T-helper 2 cell (primary cell): ENCODE measurements around the gene XRCC4.
A peak's percentile ranks its signal among the peaks of the same experiment; 100 is the strongest.

Experiments
- DNase-seq, 5 experiments: peaks; one replicate each; pipeline versions ENCODE4 v3.0.0 to v3.0.0-alpha.2; 2012 to 2022

XRCC4 gene

DNA sequence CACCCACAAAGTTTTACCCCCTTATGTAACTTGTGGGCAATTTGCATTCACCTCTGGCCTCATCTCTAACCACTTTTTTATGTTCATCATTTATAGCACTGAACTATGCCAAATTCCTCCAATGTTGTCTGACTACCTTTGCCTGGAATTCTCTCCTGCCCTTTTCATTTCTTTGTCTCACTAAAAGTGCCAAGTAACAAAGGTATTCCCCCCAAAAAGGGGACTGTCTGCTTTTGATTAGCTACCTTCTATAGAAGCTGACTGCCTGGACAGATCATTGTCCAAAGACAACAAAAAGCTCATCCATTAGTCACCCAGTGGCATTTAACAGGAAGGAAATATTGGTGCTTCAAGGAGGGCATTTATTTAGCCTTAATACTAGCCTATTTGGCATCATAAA is 204.3 kb downstream of the XRCC4 start:
- DNase-seq, result no peak

DNA sequence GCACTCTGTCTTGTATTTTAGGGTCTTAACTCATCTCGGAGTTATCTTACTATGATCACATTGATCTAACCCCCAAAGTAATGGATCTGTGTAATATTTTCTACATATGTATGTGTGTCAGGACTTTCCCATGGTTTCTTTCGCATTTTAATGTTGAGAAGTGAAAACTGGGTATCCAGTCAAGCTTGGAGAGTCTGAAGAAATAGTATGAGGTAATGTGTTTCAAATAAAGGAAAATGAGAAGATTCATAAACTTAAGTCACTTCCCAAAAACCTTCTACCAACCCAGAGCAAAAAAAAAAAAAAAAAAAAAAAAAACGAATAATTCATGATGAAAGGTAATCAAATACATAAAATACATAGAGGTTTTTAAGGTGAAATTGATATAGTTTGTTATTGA is 206.4 kb downstream of the XRCC4 start:
- DNase-seq, result no peak

DNA sequence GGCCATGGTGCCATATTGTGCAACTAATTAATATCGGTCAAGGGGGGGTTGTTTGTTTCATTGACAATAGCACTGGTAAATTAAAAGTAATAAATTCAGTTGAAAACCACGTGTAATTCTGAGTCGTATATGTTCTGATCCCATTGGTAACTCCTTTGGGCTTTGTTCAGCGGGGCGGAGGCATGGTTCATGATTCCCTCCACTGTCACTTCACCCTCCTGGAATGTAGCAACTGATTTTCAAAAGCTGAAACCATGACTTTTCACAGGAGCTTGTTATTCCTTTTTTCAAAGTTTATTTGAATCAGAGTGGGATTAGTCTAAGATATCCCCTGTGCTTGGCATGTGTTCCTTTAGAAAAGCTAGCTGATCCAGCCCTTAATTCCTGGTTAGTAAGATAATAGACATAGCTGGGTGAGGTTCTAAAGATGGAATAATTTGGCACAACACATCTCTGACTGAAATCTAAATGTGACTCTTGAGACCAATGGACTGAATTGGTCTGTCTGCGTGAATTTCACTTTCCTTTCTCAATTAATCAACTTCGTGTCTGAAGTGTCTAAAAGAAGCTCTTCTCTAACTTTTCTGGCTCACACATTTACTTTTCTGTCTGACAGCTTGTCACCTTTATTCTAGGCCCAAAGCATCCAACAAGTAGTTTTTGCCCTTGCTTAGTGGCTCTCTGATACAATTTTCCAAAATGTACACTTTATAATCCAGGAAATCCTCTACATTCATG is 208.5 kb downstream of the XRCC4 start:
- no peak for DNase-seq

DNA sequence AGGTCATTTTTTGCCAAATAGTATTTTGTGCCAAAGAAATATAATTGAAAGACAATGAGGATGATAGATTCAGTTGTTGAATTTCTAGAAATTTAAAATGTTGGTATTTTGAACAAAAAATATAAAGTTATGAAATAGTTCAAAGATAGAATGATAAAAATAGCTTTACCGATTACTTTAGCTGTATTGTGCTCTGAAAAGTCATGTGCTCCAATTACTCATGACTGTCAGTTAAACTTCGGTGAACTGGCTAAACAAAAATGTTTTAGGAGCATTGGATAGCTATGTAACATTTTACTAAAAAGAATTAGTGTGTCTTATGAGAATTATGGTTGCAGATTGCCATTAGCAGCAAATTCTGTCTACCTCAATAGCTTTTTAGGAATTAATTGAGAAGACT is 216.9 kb downstream of the XRCC4 start:
- no peak for DNase-seq

DNA sequence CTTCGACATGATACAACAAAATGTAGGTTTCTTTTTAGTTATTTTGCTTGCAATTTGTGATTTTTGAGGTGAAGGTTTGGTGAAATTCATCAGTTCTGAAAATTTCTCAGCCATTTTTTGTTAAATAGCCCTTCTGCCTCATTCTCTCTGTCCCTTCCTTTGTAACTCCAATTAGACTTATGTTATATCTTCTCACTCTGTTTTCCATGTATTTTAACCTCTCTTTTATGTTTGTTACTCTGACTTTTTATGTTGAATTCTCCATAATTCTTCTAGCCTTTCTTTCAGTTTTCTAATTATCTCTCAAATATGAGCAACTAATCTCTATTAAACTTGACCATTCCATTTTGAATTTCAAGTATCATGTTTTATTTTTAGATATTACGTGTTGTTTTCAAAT is 222.0 kb downstream of the XRCC4 start:
- no peak for DNase-seq

DNA sequence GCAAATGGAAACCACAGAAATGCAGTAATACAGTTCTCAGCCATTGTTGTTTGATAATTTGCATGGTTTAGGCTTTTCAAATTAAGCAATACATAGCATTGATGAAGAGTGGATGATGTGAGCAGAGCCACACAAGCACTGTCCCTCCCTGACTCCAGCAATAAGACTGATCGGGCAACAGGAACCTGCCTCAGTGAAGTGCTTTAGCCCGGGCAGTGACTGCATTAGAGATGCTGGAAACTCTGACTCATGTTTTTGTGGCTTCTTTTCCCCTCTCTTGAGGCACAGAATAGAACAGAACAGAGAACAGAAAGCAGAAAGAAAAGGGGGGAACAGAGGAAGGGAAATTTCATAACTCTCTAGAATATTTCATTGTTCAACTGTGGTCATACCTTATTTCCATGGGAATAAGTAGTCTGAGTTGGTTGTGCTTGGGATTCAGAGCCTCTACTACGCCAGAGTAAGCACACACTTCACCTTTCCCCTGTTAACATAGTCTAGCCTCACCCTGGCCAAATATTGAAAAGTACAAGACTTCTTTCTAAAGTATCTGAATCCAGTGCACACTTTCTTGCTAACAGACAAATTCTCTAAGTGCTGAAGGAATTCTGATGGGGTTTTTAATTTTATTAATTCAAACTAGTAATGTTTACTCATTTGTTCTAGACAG is 229.4 kb downstream of the XRCC4 start:
- DNase-seq, result peak in 1 of 5 experiments; percentile 6

DNA sequence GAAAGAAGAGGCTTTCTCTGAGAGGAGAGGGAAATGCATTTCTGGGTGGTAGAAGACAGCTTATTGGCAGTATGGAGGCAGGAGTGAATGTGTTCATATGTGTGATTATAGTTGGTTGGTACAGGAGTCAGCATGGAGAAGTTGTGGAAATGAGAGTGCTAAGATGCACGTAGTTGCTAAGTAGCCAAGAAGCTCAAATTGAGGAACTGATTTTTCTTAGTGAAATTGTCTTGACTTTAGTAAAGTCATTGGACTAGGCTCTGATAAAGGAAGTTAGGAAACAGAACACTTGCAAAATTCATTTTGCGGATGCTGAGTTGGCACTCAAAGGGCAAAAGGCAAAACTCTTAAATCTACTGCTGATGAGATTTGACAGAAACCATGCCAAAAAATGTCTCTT is 235.3 kb downstream of the XRCC4 start:
- DNase-seq, result no peak

DNA sequence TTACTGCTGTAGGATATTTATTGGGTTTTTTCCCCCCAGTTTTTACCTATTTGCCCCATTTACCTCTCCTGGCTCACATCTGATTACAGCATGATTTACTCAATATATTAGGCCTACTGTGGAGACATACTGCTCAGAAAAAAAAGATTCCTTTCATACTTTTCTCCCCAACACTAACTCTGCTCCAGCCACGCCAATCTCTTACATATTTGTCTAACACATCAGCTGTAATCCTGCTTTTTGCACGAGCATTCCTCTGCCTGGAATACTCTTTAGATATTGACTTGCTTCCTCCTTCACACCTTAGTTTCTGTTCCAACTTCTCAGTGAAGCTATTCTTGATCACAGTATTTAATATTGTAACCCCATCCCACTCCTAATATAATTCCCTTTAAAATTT is 236.1 kb downstream of the XRCC4 start:
- DNase-seq, result no peak

DNA sequence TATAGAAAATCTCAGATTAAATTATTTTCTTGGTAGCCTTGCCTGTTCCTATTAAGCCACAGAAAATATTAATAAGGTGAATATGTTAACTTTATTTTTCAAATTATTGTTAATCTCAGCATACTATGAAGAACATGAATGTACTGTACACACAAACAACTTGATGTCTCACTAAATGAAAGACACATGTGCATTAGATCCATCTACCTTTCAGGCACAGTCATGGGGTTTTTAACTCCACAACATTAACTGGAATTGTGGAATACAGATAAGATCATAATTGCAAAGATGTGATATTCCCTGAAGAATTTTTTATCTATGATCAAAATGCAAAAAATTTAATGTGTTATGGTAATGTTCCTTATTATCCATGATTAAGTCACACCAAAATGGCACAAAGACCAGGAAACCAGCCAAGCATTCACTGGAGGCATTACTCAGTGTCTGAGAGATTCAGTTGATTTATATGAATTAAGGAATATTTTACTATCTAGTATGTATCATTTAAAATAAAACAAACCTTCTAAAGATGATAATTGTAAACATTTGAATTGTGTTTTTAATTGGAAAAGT is 244.2 kb downstream of the XRCC4 start:
- DNase-seq, result no peak

DNA sequence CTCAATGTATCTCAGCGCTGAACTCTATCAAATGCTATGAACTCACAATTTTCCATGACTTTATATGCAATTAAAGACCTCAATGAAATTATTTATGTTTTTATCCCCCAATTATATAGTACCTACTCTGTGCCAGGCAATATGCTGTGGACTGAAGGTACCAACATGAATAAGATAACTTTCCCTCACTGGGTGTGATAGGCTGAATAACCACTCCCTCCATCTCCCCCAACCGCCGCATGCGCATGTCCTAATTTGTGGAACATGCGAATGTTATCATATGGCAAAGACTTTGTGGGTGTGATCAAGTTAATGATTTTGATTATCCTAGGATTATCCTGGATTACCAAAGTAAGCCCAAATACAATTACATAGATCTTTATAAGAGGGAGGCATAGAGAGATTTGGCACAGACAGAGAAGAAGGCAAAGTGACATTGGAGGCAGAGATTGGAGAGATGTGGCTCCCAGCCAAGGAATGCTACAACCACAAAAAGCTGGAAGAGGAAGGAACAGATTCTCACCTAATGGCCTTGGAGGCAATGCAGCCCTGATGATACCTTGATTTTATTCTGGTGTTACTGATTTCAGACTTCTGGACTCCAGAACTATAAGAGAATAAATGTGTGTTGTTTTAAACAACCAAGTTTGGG is 245.1 kb downstream of the XRCC4 start:
- no peak for DNase-seq

DNA sequence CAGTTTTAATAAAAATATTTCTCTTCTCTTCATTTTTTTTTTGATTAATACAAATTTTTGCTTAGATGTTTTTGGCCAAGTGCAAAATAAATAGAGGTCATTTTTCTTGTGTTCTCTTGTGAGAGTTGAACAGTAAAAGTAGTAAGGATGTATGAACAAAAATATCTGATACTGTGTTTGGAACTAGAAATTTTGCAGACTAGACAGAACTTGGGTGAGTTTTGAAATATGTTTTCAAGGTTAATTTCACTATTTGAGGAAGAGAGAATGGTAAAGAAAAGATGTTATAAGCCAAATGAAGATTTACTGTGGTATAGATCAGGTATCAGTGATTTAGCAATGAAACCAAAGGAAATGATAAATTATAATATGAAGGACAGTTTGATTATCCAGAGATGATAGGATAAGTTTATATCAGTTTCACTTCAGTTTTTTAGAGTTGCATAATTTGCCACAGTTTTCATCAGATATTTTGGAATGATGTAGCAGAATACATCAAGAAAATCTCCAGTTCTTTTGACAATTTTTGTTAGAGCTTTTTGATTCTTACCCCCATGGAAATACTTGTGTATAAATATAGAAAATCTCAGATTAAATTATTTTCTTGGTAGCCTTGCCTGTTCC is 246.3 kb downstream of the XRCC4 start:
- no peak for DNase-seq

DNA sequence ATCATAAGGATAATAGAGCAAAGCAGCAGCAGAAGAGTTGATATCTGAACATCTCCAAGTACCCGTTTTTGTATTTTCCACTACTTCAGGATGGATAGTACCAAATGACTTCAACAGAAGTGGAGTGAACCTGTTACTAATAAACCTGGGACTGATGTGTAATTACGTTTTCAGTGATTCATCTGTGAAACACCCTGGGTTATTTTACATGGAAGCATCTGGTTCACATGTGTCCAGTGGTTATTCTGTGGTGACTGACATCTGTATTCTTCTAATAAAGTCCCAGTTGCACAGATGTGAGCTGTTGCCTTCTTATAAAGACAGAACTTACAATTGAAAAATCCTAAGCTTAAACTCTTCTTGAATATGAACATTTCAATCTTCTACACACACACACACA is 254.5 kb downstream of the XRCC4 start:
- DNase-seq, result no peak

DNA sequence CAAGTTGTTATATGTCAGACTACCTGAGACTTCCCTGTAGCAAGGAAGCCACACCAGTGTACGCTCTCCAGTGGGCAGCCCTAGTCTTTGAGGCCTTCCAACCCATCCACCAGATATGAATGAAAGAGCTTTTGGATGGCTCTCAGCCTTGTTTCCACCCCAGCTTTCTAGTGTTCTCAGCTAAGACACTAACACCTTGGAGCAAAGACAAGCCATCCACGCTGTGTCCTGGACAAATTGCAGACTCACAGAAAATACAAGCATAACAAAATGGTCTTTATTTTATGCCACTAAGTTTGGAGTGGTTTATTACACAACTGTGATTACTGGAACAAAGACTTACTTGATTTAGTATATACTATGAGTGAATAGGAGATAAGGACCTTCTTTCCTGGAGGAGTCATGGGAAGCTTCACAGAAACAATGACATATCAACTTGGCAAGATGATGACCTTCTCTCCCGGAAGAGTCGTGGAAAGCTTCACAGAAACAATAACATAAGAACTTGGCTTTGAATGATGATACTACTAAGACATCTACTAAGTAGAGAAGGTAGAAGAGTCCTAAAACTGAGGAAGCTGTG is 260.2 kb downstream of the XRCC4 start:
- DNase-seq, result no peak

DNA sequence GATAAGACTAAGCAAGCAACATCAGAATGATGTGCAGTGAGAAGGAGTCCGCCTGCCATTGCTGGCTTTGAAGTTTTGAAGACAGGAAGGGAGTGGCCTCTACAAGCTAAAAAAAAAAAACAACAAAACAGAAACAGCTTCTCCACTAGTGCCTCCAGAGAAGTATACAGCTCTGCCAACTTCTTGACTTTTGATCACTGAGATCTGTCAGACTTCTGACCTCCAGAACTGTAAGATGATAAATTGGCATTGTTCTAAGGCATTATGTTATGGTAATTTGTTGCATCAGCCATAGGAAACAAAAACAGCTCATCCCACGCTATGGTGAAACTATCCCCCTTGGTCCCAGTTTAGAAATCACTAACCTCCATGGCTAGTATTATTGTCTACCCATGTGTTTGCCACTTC is 263.2 kb downstream of the XRCC4 start:
- DNase-seq, result peak in 1 of 5 experiments; percentile 31

DNA sequence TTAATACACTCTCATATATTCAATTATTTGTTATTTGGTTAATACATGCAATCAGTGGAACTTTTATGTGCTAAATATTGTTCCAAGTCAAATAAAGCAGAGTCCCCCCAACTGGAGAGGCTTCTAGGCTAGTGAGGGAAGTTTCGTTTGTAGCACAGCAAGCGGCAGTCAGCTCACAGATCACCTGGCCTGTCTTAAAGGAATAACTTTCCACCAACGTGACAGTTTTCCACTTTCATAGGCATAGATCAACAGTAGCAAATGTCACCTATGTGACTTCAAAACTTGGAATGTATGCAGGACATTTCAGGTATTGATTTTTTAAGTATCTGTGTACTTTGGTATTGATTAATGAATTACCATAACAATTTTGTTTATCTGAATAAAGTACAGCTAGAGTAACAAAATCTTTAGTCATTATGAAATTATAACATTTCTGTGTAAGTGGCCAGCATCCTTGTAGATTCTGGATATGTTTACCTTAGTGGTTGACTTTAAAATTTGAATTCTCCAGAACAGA is 264.5 kb downstream of the XRCC4 start:
- no peak for DNase-seq

DNA sequence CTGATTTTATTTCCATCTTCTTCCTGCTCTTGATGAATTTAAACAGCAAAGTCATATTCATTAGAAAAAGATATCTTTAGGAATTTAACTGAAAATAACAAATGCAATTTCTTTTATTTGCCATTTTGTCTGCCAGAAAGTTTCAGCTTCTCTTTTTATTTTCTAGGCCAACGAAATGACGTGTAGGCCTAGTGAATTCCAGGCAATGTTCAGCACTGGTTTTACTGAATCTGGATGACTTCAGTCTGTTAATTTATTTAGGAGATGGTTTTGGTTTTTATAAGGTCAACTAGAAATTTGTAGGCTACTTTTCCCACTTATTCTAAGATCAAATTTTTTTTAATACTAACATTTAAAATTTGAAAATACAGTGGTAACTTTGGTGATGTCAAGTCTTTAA is 265.1 kb downstream of the XRCC4 start:
- DNase-seq, result no peak

DNA sequence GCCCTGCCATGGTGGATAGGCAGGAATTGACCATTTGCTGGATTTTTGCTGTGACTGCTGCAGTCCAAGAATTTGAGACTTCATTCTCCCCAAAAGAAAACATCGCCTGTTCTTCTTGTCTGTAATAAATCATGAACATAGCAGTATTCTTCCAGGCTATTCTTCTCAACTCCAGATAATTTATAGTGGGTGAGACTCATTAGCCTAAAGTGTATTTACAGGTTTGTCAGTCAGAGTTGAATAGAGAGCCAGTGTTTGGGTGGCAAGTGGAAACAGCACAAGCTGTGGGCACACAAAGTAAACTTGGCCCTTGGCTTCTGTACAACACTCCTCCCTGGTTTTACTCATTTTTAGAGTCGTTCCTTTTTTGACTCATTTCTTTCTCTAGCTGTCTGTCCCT is 266.0 kb downstream of the XRCC4 start:
- no peak for DNase-seq

DNA sequence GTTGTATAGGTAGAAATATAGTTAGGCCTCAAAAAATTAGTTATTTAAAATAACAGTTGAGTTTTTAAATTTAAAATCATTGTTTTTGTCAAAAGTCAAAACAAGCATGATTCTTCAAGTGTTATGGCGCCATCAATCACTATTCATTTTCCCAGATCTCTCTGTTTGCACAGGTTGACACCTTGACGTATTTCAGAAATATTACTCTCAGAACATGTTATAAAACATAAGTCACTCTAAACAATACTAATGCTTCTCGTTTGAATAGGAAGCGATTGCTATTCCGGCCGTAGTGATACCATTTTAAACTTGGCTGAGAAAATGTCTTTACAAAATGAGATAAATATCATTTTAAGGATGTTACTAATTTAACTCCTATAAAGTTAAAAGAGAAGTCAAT is 268.1 kb downstream of the XRCC4 start:
- no peak for DNase-seq

DNA sequence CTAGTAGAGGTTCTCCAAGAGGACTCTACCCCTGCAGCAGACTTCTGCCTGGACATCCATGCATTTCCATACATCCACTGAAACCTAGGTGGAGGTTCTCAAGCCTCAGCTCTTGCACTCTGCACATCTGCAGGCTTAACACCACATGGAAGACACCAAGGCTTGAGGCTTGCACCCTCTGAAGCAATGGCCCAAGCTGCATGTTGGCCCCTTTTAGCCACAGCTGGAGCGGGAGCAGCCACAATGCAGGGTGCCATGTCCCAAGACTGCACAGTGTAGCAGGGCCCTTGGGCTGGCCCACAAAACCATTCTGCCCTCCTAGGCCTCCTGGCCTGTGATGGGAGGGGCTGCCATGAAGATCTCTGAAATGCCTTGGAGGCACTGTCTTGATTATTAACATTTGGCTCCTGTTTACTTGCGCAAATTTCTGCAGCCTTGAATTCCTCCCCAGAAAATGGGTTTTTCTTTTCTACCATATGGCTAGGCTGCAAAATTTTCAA is 271.0 kb downstream of the XRCC4 start:
- no peak for DNase-seq

DNA sequence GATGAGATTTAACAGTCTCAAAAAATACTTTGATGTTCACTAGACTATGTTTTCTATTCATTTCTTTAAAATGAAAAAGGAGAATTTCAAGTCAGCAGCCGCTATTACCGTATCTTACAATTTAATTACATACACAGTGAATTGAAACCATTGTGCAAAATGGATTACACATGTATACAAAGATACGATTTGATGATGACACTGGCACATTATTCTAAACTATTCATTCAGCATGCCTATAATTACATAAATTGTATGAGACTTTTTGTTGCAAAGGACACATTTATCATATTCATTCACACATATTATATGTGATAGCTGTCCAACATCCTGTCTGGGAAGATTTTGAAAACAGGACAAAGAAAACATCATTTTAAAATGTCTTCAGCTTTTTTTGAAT is 275.9 kb downstream of the XRCC4 start:
- no peak for DNase-seq

DNA sequence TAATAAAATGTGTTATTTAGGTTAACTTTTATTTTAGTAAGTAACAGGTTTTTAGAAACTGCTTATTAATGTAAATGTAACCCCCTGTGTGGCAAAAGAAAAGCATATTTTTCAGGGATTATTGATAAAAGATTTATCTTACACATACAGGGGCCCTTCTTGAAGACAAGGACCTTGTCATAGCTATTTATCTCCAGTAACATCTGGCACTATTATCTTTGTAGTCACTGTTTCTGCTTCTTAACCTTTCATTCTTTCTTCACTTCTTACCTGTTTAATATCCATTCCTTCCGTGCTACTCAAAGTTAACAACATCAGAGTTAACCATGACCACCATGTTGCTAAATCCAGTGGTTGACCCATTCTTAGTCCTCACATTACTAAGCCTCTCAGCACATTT is 276.4 kb downstream of the XRCC4 start:
- DNase-seq, result no peak

DNA sequence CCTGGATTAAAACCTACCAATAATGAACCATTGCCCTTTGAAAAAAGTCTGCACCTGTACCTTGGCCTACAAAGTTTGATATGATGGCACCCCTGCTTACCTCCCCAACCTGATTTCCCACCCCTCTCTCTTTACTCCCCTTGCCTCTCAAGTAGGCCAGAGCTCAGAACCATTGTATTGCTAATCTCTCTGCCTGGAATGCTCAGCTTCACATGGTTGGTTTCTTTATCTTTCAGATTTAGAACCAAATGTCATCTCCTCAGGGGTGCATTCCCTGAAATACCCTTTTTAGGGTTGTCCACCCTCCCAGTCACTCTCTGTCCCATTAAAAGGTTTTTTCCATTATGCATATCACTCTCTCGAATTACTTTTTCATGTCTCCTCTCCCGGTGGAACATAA is 277.6 kb downstream of the XRCC4 start:
- DNase-seq, result no peak
